ENCODE measurements around the gene PSG6.
A peak's percentile ranks its signal among the peaks of the same experiment; 100 is the strongest.
"Not testable (repeated sequence)": the region's sequence is repeated elsewhere in the genome, so short reads cannot be mapped to it uniquely, and the experiment has no call there.

Gene PSG6

GRCh38 chr19:42881279-42881678 lies 36.4 kb downstream of the PSG6 start:
- H3K4me1 ChIP-seq; H3K36me3 ChIP-seq; DNase-seq; H3K27me3 ChIP-seq; H3K4me3 ChIP-seq (ENCODE audit: low read depth, low read length); H3K9me3 ChIP-seq: not testable (repeated sequence)
- TF ChIP-seq, protein P1, sequence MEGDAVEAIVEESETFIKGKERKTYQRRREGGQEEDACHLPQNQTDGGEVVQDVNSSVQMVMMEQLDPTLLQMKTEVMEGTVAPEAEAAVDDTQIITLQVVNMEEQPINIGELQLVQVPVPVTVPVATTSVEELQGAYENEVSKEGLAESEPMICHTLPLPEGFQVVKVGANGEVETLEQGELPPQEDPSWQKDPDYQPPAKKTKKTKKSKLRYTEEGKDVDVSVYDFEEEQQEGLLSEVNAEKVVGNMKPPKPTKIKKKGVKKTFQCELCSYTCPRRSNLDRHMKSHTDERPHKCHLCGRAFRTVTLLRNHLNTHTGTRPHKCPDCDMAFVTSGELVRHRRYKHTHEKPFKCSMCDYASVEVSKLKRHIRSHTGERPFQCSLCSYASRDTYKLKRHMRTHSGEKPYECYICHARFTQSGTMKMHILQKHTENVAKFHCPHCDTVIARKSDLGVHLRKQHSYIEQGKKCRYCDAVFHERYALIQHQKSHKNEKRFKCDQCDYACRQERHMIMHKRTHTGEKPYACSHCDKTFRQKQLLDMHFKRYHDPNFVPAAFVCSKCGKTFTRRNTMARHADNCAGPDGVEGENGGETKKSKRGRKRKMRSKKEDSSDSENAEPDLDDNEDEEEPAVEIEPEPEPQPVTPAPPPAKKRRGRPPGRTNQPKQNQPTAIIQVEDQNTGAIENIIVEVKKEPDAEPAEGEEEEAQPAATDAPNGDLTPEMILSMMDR (IDR thresholded peaks at IDR 0.05; ENCODE audit: low read depth, low read length): peak; percentile 47

GRCh38 chr19:42880621-42881020 lies 37.1 kb downstream of the PSG6 start:
- H3K36me3 ChIP-seq; H3K4me3 ChIP-seq (ENCODE audit: low read depth, low read length); H3K4me1 ChIP-seq; H3K27me3 ChIP-seq; DNase-seq; H3K9me3 ChIP-seq: not testable (repeated sequence)

DNA sequence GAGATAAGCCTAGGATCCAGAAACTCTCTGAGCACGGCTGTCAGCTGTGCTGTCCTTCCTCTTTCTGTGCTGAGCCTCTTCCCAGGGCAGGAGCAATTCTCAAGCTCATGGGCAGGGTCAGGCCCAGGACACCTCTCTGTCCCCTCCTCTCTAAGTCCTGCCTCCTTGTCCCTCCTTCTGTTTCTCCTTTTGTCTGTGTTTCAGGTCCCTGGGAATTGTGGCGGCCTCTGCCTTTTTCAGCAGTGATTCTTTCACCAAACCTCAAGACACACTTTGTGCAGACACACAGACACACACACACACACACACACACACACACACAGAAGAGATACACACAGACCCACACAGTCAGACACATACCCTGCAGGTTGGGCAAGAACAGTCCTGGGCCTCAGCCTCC lies 38.1 kb downstream of the PSG6 start, which contains the start of gene PSG1:
TSS of gene PSG1 (minus strand) at position 101 of the 400 bp plus-strand sequence. CDS start 132 bp downstream, outside the sequence.
- DNase-seq: no peak
- Histone ChIP-seq H3K4me1 (no peaks in the 10 kb centered on the region), H3K4me3 (ENCODE audit: low read depth, low read length) (no peak within 1 kb of the TSS), H3K27me3 (no peaks in the 10 kb centered on the region), H3K36me3 (no peaks in the 10 kb centered on the region), H3K9me3 (no peaks in the 10 kb centered on the region)
- TF ChIP-seq, protein P1 (IDR thresholded peaks at IDR 0.05; ENCODE audit: low read depth, low read length): no peak

DNA sequence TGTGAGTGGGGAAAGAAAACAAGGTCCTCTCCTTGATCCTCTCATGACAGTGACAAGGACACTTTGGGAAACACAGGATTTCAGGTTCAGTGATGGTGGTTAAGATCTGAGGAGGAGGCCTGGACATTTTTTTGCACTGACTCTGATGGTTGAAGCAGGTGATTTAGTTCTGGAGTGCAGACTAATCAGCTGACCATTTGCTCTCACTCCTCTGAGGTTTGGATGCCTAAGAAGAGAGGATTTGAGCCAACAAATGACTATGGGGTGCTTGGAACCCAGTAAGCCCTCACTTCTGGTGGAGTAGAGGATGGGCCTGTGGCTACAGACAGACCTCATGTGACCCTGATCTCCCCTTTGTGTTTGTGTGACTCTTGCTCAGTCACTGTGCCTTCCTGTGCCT lies 41.1 kb downstream of the PSG6 start:
- H3K4me1 ChIP-seq; H3K4me3 ChIP-seq (ENCODE audit: low read depth, low read length); DNase-seq; H3K36me3 ChIP-seq; H3K27me3 ChIP-seq; H3K9me3 ChIP-seq: not testable (repeated sequence)

- not testable (repeated sequence) for H3K4me3 ChIP-seq (ENCODE audit: low read depth, low read length); H3K9me3 ChIP-seq; H3K27me3 ChIP-seq; H3K4me1 ChIP-seq; H3K36me3 ChIP-seq; DNase-seq
Measured at GRCh38 chr19:42875881-42876280, 41.8 kb downstream of the PSG6 start.

GRCh38 chr19:42874901-42875813 lies 42.5 kb downstream of the PSG6 start:
- H3K36me3 ChIP-seq; H3K4me1 ChIP-seq; H3K4me3 ChIP-seq (ENCODE audit: low read depth, low read length); H3K27me3 ChIP-seq; DNase-seq; H3K9me3 ChIP-seq: not testable (repeated sequence)

DNA sequence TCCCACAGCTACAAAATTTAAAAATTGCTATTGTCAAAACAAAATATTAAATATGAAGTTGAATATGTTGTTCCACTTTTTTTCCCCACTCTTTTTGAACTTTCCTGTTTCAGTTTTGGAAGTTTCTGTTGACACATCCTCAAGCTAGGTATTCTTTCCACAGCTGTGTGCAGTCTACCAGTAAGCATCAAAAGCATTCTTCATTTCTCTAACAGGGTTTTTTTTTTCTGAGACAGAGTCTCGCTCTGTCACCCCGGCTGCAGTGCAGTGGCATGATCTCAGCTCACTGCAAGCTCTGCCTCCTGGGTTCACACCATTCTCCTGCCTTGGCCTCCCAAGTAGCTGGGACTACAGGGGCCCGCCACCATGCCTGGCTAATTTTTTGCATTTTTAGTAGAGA lies 43.6 kb downstream of the PSG6 start:
- not testable (repeated sequence) for H3K4me1 ChIP-seq; H3K27me3 ChIP-seq; H3K9me3 ChIP-seq; DNase-seq; H3K36me3 ChIP-seq; H3K4me3 ChIP-seq (ENCODE audit: low read depth, low read length)

DNA sequence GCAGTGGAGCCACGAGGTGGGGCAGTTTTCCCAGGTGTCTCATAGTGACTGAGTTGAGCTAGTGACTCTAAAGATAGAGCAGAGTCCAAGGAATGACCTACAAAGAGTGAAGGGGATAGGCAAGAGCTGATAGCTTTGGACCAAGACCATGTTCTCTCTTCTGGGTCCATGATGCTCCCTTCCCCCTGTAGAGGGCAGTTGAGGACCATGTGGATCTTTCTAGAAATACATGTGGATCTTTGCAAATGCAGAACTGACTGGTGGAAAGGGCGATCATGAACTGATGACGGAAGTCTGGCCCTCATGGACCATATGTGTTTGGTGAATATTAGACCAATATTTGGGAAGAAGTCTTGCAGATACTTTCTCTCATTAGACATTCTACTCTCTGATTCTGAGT lies 45.1 kb downstream of the PSG6 start:
- H3K4me3 ChIP-seq (ENCODE audit: low read depth, low read length): no peak overlapping the region
- no peaks in the 10 kb centered on the region for H3K27me3 ChIP-seq
- H3K4me1 ChIP-seq: no peaks in the 10 kb centered on the region
- TF ChIP-seq, protein P1 (IDR thresholded peaks at IDR 0.05; ENCODE audit: low read depth, low read length): no peak
- no peaks in the 10 kb centered on the region for H3K9me3 ChIP-seq
- H3K36me3 ChIP-seq: no peaks in the 10 kb centered on the region
- no peak for DNase-seq

GRCh38 chr19:42857544-42857867 lies 60.2 kb downstream of the PSG6 start:
- Histone ChIP-seq H3K4me3 (ENCODE audit: low read depth, low read length) (no peak overlapping the region), H3K27me3 (no peaks in the 10 kb centered on the region), H3K4me1 (no peaks in the 10 kb centered on the region), H3K36me3 (no peaks in the 10 kb centered on the region), H3K9me3 (no peaks in the 10 kb centered on the region)
- TF ChIP-seq, protein P1 (IDR thresholded peaks at IDR 0.05; ENCODE audit: low read depth, low read length): no peak; the same call in 1 of the 2 replicates
- DNase-seq: no peak

All from BE2C (cell line).